Activated T-helper 1 cell treated with anti-CD3 and anti-CD28 coated beads, Interleukin-2, amount 50 U/mL, for 16 hours (primary cell): Measurements from ENCODE around the gene HDAC8.

Source experiments
- DNase-seq, 2 donors: peaks; one replicate each; pipeline ENCODE4 v3.0.0-alpha.2; 2020; ENCODE audit warnings: low read depth in 1 of 2, low spot score in 1 of 2

Gene HDAC8

DNA sequence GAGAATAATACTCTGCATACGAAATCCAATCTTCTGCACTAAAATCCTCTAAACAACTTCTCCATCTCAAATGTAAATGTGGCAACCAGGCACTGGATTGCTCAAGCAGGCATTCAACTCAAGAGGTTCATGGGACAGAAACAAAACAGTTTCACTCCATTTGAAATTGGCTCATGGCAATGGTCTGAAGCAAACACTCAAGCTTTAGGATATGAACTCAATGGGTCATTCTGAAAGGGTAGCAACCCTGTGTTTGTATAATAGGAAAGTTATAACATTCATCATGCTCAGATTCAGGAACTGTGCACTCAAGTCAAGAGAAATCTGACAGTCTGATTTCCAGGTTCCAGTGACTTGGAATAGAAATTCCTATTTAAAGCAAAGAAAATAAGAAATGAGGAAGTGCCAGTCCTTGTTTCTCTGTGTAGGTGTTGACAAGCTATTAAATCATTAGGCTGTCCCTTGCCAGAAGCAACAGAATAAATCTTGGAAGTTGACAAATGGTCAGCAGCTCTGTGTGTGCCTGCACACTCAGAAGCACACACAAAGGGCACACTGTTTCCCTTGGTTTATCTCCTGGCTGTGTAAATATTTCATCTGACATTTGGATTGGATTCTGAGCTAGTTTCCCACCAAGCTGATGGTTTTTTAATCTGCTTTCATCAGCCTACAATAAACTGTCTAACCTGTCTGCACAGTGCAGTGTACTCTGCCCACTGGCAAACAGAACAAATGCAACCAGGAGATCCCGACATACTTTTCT is 191.0 kb downstream of the HDAC8 start:
- no peak for DNase-seq

DNA sequence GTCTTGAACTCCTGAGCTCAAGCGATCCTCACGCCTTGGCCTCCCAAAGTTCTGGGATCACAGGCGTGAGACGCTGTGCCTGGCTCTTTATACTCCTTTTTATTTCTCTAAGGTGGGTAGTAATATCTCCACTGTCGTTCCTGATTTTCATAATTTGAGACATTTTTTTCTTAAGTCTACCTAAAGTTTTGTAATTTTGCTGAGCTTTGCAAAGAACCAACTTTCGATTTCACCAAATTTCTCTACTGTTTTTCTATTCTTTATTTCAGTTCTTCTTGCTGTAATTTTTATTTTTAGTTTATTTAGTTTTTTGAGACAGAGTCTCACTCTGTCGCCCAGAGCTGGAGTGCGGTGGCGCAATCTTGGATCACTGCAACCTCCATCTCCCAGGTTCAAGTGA is 196.5 kb downstream of the HDAC8 start:
- no peak for DNase-seq

DNA sequence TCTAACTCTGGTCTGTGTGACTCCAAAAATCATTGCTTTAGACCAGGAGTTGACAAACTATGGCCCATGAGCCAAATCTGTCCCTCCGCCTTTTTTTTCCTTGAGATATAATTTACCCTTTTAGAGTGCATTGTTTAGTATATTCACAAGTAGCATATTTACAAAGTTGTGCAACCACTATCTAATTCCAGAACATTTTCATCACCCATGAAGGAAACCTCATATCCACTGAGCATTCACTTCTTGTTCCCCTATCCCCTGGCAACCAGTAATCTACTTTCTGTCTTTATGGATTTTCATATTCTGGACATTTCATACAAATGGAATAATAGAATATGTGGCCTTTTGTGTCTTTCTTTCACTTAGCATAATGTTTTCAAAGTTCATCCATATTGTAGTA is 199.5 kb downstream of the HDAC8 start:
- DNase-seq, result no peak

DNA sequence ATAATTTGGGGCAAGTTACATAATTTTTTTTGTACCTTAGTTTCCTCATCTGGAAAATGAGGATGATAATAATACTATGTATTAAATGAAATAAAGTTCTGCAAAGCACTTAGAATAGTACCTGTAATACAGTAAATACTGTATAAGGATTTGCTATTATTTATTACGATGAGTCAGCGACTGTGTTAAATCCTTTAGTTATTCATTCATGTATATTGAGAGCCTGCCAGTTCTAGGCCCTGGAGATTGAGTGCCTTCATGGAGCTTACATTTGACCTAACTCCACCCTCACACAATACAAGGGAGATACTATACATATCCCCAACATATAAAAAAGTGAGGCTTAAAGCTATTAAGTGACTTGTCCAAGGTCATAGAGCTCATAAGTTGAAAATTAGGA is 199.9 kb downstream of the HDAC8 start:
- DNase-seq, result no peak

DNA sequence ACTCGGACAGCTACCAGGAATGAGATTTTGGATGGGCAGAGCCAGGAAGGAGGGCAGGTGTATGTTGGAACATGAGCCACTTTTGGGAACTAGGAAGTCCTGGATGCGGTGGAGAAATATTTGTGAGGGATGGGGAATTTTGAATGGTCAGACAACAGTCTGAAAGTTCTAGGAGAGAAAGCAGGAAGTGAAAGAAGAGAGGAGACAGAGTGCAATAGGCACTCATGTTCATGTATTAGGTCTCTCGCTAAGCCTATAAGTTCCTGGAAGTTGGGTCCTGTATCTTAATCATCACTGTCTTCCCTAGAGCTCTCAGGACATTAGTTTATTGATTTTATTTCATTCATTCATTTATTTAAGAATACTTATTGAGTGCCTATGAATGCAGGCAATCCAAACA is 201.2 kb downstream of the HDAC8 start:
- DNase-seq, result no peak

DNA sequence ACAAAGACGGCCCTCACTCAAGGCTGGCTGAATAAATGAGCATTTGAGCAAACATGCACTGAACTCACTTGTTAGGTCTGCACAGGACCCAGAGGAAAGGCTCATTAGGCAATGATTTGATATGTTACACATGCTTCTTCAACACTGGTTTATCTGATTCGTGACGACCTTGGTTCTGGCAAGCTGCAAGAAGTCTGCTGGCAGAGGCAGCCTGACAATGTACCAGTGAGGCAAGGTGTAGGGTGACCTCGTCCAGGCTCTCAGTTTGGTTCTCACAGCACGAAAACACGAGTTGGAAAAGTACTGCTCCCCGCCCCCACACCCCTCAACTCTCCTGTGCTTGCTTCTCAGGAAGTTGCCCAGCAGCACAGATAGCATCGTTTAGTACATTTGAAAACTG is 203.8 kb downstream of the HDAC8 start:
- DNase-seq, result no peak

DNA sequence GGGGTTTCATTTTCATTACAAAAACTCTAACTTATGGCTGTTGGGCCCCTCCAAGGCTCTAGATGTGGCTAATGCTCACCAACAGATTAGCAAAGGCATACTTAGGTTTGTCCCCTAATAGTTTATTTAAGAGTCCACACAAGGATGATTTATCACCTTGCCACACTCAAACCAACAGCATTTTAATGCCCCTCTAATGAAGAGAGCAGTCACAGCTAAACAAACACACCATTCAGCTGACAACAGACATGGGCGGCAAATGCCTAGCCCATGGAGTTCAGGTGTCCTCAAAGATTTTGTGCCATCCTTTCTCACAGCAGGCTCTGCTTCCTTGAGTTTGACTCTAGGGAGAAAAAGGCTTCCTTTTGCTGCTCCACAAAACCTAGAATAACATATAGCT is 205.1 kb downstream of the HDAC8 start:
- no peak for DNase-seq

DNA sequence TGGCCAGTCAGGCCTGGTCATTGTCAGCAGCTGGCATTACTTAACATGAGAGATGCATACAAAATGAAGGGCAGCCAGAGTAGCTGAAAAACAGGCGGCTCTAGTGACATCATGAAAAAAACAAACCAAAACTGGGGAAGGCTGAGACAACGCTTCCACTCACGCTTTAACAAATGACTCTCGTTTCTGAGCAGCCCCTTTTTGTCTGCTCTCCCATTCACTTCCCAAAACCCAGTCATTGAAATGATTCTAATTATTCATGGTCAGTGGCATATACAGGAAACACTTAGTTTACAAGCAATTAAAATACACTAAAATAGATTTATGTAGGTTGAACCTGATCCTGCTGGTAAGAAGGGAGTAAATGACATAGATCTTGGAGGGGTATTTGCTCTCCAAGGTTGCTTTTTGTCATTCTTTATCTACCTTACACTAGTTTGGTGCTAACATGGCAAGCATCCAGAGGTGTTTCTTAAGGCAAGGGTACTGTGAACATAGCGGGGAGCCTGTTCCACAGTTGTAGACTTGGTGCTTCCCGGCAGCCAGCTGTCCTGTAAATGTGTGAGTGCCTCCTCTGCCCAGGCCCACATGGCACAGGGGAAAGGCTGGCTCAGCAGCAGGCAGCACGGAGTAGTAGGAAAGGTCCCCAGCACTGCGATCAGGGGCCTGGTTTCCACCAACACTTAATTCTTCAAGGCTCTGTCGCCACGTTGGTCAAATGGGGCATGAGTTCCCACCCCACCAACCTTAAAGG is 205.8 kb downstream of the HDAC8 start:
- no peak for DNase-seq

DNA sequence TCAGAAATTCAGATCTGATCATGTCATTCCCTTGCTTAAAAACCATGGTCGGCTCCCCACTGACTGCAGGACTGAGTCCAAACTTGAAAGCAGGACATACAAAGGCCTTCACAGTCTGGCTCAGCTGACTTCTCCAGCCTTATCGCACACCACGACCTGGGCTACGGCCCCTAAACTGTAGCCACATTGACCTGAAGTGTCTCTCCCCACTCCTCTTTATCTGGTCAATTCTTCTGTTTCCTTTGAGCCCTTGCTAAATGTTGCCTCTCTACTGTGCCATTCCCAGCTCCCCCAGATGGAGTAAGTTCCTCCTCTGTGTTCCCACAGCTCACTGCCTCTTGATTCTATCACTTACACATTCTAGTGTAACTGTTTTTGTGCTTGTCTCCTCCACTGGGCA is 206.5 kb downstream of the HDAC8 start:
- no peak for DNase-seq

DNA sequence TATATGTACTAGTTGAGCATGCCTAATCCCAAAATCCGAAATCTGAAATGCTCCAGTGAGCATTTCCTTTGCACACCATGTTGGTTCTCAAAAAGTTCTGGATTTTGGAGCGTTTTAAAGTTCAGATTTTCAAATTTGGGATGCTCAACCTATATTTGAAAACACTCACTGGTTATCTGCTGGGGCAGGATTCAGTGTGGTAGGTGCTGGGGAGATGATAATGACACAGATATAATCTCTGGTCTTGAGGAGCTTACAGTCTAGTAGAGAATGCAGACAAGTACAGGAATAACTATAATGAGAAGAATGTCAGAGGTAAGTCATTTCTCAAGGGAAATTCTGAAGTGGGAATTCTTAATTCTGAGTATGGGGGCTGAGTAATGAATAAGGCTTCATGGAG is 207.5 kb downstream of the HDAC8 start:
- no peak for DNase-seq

DNA sequence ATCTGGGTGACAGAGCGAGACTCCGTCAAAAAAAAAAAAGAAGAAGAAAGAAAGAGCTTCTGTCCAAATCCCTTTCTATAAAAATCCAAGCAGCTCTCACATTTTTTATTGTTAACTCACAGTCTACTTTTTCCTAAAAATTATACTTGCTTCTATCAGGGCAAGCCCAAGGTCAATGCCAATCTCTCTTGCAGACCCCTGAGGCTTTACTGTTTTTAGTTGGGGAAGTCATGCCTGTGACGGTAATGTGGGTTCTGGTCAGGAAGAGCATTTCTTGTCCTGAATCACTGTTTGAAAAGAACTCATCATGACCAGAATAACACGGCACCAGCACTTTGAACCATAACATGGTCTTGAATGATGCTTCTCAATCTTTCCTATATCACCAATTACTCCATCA is 212.3 kb downstream of the HDAC8 start:
- DNase-seq, result no peak

DNA sequence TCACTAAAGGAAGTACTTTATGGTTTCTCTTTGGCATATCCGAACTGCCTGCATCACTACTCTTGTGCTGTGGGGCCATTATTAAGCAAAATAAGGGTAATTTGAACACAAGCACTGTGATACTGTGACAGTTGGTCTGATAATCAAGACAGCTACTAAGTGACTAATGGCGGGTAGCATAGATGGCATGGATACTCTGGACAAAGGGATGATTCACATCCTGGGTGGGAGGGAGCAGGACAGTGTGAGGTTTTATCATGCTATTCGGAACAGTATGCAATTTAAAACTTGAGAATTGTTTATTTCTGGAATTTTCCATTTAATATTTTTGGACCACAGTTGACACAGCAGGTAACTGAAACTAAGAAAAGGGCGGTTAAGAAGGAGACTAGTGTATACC is 214.3 kb downstream of the HDAC8 start:
- DNase-seq, result no peak

DNA sequence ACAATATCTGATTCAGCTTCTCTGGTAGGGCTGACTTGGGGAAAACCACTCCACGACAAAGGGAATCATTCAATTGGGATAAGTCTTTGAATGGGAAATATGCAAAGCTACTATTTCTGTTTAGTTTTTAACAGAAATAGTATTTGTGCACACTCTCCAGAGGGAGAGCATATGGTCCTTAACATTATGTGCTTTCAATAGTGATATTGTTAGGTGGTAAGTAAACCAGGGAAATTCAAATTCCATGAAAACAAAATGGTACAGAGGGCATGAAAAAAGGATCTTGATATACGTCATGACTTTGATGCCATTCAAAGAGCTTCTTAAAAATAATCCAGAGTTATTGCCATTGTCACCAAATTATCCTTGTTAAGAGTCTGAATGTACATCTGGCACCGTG is 219.9 kb downstream of the HDAC8 start:
- no peak for DNase-seq

DNA sequence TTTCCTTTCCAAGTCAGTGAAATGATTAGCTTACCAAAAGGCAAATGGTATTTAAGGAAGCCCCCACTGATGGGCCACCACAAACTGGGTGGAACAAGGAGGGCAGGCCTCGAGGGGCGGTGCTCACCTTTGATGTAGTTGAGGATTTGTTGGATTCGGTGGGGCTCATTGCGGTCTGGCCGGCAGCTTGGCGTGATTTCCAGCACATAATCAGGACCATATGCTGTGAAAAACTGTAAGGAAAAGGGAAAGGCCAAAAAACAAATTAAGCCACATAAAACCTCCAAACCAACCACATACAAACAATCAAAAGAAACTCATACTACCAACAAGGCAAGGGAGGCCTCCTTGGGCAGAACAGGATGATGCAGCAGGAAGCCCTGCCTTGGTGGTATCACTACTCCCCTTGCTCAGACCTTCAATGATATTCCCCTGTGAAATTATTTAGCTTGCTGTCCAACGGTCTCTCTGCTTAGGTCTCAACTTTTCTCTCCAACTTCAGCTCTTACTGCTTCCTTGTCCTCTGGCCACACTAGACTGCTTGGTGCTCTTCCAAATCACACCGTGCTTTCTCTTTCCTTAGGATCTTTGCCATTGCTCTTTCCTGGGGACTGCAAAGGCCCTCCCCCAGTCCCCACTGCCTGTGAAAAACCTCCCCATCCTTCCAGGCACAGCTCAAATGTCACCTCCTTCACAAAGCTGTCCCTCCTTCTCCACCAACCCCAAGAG is 220.9 kb downstream of the HDAC8 start:
- DNase-seq, result no peak

DNA sequence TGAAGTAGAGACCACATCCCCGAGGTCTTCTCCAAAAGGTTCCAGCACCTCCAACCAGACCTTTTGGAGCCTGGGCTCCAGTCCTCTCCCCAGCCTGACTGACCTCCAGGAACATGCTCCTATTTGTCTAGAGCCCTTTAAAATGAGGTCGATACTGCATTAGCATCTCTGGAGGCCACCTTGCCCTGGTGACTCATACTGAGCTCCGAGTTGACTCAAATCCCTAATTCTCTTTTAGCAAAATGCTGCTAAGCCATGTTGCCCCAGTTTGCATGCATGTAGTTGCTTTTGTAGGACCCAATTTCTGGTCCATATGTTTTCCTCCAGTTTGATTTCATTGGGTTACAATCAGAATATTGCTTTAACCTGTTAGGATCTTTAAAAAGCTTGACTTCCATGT is 223.5 kb downstream of the HDAC8 start:
- DNase-seq, result no peak

DNA sequence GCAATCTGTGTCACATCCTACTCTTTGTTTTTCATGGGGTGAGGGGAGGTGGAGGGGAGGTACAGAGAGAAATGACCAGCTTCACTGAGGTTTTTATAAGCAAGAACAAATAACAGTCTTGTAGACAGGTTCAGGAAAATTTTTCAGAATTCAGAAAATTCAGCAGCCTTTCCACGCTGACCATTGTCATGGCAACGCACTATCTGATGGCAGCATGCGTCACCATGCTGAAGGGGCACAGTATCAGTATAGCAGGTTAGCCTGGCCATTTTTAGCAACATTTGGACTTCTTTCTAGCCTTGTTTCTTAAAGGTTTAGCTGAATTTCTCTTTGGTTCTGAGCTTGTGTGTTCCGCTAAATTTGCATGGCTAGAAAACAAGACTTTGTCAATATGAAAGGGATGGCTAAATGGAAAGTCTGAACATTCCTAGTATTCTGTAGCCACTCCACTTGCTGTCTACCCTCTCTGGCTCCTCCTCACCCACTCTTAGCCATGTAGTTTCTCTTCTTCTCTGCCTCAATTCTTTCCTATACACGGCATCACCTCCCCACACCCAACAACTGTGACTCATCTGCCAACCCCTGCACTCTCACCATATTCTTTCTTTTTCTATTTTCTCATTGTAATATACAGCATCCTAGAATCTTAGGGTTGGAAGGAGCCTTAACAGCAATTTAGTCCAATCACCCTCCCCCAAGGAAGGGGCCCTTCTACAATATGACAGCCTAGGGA is 224.2 kb downstream of the HDAC8 start:
- no peak for DNase-seq

DNA sequence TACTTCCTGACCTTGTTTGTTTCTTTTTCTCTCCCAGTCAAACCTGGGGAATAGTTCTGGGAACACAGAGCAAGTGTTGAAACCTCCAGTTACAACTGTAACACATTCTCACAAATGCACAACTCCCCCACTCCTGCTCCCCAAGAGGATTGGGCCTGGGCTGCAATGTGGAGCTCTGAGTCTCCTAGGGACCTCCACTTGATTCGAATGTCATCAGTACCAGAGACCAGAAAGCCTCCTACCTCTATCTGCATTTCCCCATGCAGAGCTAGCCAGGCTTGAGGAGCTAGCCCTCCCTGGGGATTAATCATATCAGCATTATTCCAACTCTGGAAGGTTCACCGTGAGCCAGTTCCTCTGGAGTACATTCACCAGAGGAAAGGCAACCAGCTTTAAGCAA is 225.3 kb downstream of the HDAC8 start:
- DNase-seq, result no peak

DNA sequence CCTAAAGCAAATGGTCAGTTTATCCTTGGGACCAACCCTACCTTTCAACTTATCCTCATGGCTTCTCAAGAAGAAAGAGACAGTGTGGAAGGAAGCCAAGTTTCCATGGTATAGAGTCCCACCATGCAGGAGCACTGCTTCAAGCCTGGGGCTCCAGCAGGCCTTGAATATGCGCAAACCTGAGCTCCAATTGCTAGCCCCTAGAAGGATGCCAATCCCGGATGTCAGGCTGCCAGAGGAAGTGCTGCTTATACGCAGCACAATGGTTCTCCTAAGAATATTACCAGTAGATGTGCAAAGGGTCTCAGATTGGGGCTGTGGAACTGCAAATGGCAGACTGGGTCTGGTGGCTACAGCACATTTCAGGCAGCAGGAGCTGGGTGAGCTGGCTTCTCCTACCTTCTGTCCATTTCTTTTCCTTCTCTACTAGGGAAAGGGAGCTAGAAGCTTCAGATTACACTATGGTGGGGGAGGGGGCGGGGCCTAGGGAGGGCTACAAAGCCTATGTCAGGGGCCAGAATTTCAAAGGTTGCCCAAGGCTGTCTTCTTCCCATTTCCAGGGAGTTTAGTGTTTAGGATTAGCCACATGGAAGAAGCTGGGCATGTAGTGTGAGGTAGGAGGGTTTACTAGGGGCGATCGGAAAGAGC is 226.2 kb downstream of the HDAC8 start:
- no peak for DNase-seq

DNA sequence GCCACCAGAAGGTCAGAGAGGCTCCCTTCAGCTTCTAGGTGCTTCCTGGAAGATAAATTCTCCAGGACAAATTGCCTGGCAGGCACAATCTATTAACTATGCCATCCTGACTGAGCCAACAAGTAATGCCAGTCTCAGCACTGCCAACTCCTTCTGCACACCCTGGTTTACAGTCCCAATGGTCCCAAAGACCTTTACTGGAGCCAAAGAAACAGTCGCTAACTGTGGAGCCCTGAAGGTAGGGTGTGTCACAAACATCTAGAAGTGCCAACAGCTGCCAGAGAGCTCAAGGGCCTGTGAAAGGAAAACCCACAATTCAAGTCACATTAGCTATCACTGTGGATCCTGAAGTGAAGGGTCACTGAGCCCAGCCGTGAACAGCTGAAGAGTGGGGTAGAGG is 232.0 kb downstream of the HDAC8 start:
- DNase-seq, result no peak

DNA sequence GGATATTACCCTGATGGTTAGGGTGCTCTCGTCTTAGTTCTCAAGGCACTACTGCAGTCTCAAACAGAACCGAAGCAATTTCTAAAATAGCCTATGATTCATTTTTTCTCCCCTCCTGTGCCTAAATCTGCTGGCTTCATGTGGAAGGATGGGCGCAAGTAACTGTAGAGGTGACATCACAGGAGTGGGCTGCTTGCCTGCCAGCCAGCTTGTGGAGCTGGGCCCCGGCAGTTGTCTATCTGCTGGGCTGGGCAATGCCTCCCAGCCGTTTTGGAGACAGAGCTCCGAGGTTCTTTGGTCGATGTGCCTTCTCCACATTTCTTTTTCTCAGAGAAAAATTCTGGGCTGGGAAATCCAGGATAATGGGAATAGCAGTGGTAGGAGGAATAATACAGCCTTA is 232.6 kb downstream of the HDAC8 start:
- no peak for DNase-seq

DNA sequence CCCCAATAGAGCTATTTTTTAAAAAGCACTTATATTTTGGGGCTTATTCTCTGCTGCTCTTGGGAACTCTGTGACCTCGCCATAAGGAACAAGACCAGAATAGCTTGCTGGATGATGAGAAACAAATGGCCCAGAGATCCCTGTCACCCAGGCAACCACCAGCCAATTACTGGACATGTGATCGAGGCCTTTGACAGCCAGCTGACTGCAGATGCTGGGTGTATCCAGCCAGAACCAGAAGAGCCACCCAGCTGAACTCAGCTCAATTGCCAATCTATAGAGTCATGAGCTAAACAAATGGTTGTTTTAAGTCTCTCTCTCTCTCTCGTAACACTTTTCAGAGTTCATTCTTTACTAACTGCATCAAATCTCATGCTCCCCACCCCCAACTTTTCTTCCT is 242.5 kb downstream of the HDAC8 start:
- no peak for DNase-seq
